Panc1 (cell line): ENCODE data around the gene NRCAM. TPM values are rescaled to one million over a fixed set of nuclear protein-coding genes. Genes with fewer than 3 reads are reported as not detected.

Source experiments
- ATAC-seq: fragments of 200-7000 bp; cut with Tn5 transposase; 2 replicates; pipeline ENCODE4 v1.9.1; 2020; ENCODE audit warnings: mild to moderate bottlenecking, moderate library complexity
- BruUV-seq: library from RNA; stranded (reverse); fragments of 400-500 nt; replicated peaks from 2 replicates; lab custom pipeline; 2021; lab: Mats Ljungman, UMichigan
- CTCF ChIA-PET: fragments of 300-600 bp; sonication (Branson Sonifier 250); formaldehyde crosslinking; loops from one replicate; lab custom pipeline; 2022; ENCODE audit warnings: antibody characterized with exemption; lab: Charles Lee
- POLR2A ChIA-PET: fragments of 300-600 bp; sonication (Branson Sonifier 250); formaldehyde crosslinking; loops from one replicate; lab custom pipeline; 2022; ENCODE audit warnings: antibody characterized with exemption; lab: Charles Lee
- DNase-seq: peaks from one replicate; pipeline ENCODE4 v3.0.0-alpha.2; 2010; ENCODE audit warnings: low read depth, low spot score
- H3K27ac ChIP-seq: 2 replicates; pipeline ENCODE4 v1.5.1; 2011; ENCODE audit warnings: mild to moderate bottlenecking, low read length, inconsistent platforms
- H3K27me3 ChIP-seq: fragments of 200-500 bp; sonication (Bioruptor generic); 2 replicates; pipeline ENCODE4 v1.6.0; 2014; ENCODE audit warnings: low read length, inconsistent platforms; ENCODE audit not compliant: control insufficient read depth, insufficient read depth
- H3K36me3 ChIP-seq: fragments of 200-500 bp; sonication (Bioruptor generic); 2 replicates; pipeline ENCODE4 v1.5.1; 2014; ENCODE audit warnings: inconsistent platforms, mild to moderate bottlenecking, low read length, moderate library complexity; ENCODE audit not compliant: control insufficient read depth, insufficient read depth
- H3K4me1 ChIP-seq: 2 replicates; pipeline ENCODE4 v1.5.1; 2011; ENCODE audit warnings: inconsistent platforms, mild to moderate bottlenecking, low read length, moderate library complexity; ENCODE audit not compliant: control insufficient read depth, insufficient read depth
- H3K4me3 ChIP-seq, 2 experiments: 2 replicates each; pipeline ENCODE4 v1.5.1; 2011 to 2012; ENCODE audit warnings: low read depth in 2 of 2, low read length in 2 of 2, mild to moderate bottlenecking in 2 of 2, inconsistent platforms in 1 of 2, moderate library complexity in 1 of 2
- H3K9me3 ChIP-seq: fragments of 200-500 bp; sonication (Bioruptor generic); 2 replicates; pipeline ENCODE4 v1.5.1; 2014; ENCODE audit warnings: low read depth, mild to moderate bottlenecking, inconsistent platforms, low read length, moderate library complexity; ENCODE audit not compliant: control insufficient read depth, insufficient read depth
- POLR2AphosphoS5 ChIP-seq: IDR thresholded peaks from 2 replicates; pipeline ENCODE4 v1.6.1; 2012; ENCODE audit warnings: mild to moderate bottlenecking, low read depth, low read length, moderate library complexity
- REST ChIP-seq, 2 experiments: IDR thresholded peaks; 2 replicates each; pipeline ENCODE4 v1.6.1; 2011 to 2012; ENCODE audit warnings: low read depth in 2 of 2, control low read depth in 1 of 2, low read length in 1 of 2, mild to moderate bottlenecking in 1 of 2, moderate library complexity in 1 of 2; ENCODE audit not compliant: insufficient read depth in 1 of 2
- SIN3A ChIP-seq: IDR thresholded peaks from 2 replicates; pipeline ENCODE4 v1.6.1; 2012; ENCODE audit warnings: low read depth, mild to moderate bottlenecking, low read length, moderate library complexity, borderline replicate concordance; ENCODE audit not compliant: insufficient read depth
- TCF7L2 ChIP-seq: IDR thresholded peaks from 2 replicates; pipeline ENCODE4 v1.6.1; 2011; ENCODE audit warnings: mild to moderate bottlenecking, low read depth, low read length, inconsistent platforms
- in situ Hi-C: cut with HindIII; loops from 2 replicates; pipeline ENCODE4 v1.10.0; 2016; ENCODE audit warnings: low sequenced_read_pairs, low pct_unique_long_range_greater_than_20kb
- intact Hi-C: fragments of 100-400 bp; cut with micrococcal nuclease; formaldehyde crosslinking; loops from one replicate; pipeline ENCODE4 v1.10.0; 2022; ENCODE audit not compliant: unreplicated experiment
- total RNA-seq: library from RNA; stranded (reverse); gene quantifications from one replicate; pipeline ENCODE4 v1.2.1, GENCODE V29; 2021; ENCODE audit not compliant: unreplicated experiment
- TF ChIP-seq, protein P1 (sequence below): fragments of 450-650 bp; IDR thresholded peaks from 2 replicates; pipeline ENCODE4 v1.5.1; 2017; ENCODE audit warnings: mild to moderate bottlenecking

The NRCAM gene
- total RNA-seq, 1 experiment from 2014 or later = 0.21 TPM

DNA sequence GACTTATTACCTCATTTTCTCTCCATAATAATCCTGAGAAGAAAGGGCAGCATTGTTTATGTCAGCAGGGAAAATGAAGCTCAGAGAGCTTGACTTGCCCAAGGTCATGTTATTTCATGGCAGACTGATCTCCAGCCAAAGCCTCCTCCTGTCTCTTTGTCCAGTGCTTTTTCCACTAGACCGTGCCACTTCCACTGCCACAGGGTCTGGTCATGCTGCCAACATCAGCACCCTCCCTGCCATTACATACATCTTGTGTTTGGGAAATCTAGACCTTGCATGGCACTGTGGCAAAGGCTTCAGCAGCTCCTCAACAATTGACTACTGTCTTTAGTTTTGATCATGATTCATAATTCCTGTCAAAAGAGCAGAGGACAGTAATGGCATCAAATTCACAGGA lies 25.1 kb downstream of the NRCAM start:
- ChIA-PET CTCF (no interaction called here), POLR2A (no interaction called here)
- H3K36me3 ChIP-seq = no peaks in the 10 kb centered on the region
- TF ChIP-seq TCF7L2 (no peak), REST (IDR thresholded peaks at IDR 0.05; ENCODE audit: insufficient read depth in 1 of 2, low read depth in 2 of 2, low read length in 1 of 2) (no peak), POLR2AphosphoS5 (no peak), SIN3A (no peak)
- TF ChIP-seq, protein P1, sequence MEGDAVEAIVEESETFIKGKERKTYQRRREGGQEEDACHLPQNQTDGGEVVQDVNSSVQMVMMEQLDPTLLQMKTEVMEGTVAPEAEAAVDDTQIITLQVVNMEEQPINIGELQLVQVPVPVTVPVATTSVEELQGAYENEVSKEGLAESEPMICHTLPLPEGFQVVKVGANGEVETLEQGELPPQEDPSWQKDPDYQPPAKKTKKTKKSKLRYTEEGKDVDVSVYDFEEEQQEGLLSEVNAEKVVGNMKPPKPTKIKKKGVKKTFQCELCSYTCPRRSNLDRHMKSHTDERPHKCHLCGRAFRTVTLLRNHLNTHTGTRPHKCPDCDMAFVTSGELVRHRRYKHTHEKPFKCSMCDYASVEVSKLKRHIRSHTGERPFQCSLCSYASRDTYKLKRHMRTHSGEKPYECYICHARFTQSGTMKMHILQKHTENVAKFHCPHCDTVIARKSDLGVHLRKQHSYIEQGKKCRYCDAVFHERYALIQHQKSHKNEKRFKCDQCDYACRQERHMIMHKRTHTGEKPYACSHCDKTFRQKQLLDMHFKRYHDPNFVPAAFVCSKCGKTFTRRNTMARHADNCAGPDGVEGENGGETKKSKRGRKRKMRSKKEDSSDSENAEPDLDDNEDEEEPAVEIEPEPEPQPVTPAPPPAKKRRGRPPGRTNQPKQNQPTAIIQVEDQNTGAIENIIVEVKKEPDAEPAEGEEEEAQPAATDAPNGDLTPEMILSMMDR = no peak
- ATAC-seq (no peak), DNase-seq (no peak)
- no TSS peak for BruUV-seq
- no peak overlapping the region for H3K4me3 ChIP-seq
- in situ Hi-C loops (no loop called here), intact Hi-C loops (no loop called here)
- no peak overlapping the region for H3K27ac ChIP-seq
- H3K4me1 ChIP-seq = no peaks in the 10 kb centered on the region
- 0 out of 2 replicates have a peak, but pooled peaks cover 3% of the 10 kb centered on the region for H3K27me3 ChIP-seq
- H3K9me3 ChIP-seq = no peaks in the 10 kb centered on the region

DNA sequence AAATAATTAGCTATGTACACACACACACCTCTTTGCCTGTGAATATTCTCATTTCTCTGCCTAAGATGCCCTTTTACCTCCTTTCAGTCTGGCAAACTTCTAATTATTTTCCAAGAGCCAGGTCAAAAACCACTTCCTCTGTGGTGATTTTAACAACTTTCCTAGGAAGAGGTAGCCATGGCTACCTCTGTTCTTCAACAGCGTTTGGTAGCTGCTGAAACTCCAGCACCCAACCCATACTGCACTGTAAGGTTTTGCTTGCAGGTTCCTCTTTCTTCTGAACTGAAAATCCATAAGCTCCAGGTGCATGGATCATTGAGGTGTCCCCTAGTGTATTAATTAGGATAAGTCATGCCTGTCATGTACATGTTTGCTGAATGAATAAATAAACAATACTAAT lies 25.6 kb downstream of the NRCAM start:
- 0 out of 2 replicates have a peak, but pooled peaks cover 3% of the 10 kb centered on the region for H3K27me3 ChIP-seq
- in situ Hi-C loops = no loop called here
- intact Hi-C loops = no loop called here
- TF ChIP-seq REST (IDR thresholded peaks at IDR 0.05; ENCODE audit: insufficient read depth in 1 of 2, low read depth in 2 of 2, low read length in 1 of 2) = no peak
- TF ChIP-seq SIN3A = no peak
- H3K4me3 ChIP-seq = no peak overlapping the region
- ChIA-PET POLR2A (no interaction called here), CTCF (no interaction called here)
- H3K27ac ChIP-seq = no peak overlapping the region
- no peaks in the 10 kb centered on the region for H3K36me3 ChIP-seq
- ATAC-seq = no peak
- no peak for DNase-seq
- no TSS peak for BruUV-seq
- no peaks in the 10 kb centered on the region for H3K4me1 ChIP-seq
- no peaks in the 10 kb centered on the region for H3K9me3 ChIP-seq
